Stimulated activated CD4-positive, alpha-beta T cell treated with anti-CD3 and anti-CD28 coated beads, Interleukin-4, amount 100 ng/mL, for 24 hours (primary cell): ENCODE results near the gene RAB22A.
"Not testable (repeated sequence)": the region's sequence is repeated elsewhere in the genome, so short reads cannot be mapped to it uniquely, and the experiment has no call there.

Experiments used
- DNase-seq: peaks from one replicate; pipeline ENCODE4 v3.0.0-alpha.2; 2020

RAB22A gene

DNA sequence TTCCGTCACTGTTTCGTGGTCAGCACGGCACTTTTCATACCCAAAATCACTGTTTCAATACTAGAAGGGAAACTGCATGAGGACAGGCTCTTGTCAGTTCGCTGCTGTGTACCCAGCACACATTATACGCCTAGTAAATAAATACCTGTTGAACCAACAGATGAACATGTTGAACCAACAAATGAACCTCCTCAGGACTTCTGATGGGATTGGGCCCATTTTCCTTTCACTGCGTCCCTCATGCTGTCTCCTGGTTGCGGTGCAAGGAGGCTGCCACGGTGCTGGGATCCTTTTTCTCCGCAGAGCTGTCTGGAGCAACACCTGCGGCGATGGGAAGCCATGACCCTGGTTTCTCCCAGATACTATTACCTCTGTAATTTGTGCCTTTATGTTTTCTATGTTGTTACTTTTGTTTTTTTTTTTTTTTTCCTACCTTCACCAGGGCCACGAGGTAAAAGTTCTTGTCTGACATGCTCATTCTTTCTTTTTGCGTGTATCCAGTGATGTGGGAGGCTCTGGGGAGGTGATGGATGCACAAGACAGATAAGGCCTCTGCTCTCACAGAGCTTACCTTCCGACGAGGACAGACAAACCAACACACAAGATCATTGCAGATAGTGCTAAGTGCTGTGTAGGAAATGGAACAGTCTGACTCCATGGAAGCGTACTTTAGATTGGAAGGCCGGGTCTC lies 80.6 kb downstream of the RAB22A start:
- no peak for DNase-seq

DNA sequence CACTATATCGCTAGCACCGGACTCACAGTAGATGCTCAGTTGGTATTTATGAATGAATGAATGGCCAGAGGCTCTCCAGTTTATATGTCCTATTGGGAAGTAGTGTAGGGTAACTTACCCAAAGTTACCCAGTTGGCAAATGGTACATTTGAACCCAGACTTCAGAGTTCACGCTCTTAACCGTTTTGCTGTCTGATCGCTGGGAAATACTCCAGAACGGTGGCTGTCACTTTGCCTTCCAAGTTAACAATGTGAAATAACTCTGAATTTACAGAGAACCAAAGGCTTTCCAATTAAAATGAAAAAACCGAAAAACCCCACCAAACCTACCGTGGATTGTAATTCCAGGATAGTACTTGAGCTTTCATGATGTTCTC lies 81.1 kb downstream of the RAB22A start:
- DNase-seq = no peak

DNA sequence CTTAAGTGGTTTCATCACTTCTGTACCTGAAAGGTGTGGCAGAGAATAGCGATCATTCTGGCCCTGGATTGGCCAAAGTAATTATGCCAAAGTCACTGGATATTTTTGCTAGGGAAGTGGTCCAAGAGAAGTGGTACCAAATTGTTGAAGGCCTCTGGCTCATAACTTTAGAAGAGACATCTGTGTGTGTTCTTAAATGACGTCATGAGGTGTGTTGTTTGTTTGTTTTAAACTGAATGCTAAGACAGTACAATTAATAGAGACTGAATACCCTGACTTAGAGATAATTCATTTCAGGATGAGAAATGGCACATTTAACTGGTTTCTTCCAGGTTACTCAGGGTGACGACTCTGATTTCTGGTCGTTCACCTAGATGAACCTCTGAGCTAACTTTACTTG lies 82.8 kb downstream of the RAB22A start:
- DNase-seq = no peak

DNA sequence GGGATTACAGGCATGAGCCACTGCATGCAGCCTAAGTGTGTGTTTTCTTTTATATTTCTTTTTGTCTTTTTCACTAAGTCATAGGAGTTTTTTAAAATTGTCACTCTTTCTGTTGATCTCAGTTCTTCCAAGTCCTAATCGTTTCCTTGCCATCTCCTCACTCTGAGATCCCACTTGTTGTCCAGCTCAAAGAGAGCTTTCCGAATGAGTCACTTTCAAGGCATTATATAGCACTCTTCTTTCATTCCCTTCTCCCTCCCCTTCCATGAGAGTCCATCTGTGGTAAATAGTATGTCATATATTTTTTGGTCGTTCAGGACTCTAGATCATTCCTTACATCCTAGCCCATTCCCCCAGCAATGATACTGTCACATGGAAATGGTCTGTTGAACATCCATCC lies 83.8 kb downstream of the RAB22A start:
- no peak for DNase-seq

DNA sequence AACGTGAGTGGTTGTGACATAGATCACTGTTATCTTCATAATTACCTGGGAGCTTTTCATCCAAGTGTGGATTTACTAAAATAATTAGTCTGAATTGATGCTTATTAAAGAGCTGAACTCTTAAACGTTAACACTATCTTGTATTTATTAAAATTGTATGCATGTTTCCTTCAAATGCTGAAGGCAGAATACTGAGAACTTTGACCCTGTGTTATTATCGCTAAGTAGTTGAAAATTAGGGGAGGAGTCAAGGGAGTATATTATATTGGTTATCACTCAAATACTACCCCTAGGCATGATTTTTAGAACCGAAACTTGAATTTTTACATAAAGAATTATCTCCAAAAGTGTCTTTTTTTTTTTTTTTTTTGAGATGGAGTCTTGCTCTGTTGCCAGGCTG lies 85.3 kb downstream of the RAB22A start:
- no peak for DNase-seq

DNA sequence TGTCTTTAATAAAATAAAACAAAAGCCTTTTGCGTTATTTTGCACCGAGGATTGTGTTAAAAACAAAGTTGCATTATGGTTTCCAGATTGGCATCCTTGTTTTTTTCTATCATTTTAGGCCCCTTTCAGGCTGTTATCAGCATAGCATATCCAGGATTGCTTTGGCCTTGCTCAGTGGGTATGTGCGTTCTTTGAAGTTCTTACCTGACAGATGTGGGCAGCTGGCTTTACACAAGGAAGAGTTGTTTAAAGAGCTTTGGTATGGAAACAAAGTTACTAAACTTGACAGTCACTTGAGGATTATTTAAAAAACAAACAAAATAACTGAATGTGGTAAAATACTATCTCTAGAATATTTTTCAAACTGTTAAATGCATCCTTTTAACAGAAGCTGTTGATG lies 86.1 kb downstream of the RAB22A start:
- DNase-seq = no peak

DNA sequence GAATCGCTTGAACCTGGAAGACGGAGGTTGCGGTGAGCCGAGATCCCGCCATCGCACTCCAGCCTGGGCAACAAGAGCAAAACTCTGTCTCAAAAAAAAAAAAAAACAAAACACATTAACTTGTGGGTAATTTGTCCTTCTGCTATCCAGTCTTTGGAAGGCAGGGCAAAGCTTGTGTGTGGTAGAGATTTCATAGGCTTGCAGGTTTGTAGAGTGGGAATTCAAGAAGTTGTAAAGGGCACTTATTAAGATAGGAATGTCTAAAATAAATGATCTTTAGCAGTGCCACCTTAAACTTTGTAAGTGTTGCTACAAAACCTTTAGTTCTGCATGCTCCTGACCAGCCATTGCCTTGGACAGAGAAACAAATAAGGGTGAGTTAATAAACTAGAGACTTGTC lies 87.9 kb downstream of the RAB22A start:
- DNase-seq = no peak

DNA sequence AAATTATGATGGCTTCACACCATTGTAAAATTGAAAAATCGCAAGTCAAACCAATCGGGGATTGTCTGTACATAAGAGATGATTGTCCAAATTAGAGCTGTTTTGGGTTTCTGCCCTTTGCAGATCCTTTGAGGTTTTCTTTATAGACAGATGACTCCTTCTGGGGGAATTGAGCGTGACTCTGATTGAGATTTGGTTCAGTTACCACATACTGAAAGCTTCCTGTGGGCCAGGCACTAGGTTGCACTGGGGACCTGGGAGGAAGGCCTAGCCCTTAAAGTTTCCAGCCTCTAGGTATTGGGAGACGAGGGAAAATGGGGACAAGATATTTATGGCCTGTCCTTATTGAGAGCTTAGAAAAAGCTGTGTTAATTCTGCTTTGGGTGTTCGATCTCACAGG lies 88.7 kb downstream of the RAB22A start:
- DNase-seq = no peak

DNA sequence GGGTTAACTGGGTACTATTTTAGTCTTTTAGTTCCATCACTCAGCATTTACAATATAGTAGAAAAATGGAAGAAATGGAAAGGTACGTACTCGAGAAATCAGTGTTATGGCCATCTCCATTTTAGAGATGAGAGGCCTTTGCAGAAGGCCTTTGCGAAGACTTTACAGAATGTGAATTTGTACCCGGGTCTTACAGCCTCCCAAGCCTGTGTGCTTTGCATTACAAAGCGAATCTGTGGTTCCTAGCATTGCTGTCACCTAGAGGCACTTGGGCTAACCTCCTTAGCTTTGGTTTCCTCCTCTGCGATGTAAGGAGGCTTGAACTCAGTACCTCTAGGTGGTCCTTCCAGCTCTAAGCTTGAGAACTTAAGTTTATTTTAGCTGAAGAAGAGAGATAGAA lies 90.4 kb downstream of the RAB22A start:
- no peak for DNase-seq

DNA sequence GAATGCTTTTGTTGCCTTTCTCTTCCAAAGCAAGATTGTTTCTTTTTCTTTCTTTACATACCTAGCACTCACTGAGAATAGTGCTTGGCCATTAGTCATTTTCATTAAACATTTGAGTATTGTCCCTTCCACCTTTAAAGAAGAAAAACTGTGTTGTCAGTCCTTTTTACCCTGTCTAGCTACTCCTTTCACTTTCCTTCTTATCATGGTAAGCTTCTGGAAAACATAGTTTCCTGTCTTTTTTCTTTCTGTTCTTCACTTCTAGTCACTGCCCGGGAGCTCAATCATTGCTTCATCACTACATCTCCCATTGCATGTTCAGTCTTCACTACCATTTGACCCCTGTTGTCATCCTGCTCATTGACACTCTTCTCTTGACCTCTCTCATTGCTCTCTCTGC lies 91.6 kb downstream of the RAB22A start:
- DNase-seq = no peak

DNA sequence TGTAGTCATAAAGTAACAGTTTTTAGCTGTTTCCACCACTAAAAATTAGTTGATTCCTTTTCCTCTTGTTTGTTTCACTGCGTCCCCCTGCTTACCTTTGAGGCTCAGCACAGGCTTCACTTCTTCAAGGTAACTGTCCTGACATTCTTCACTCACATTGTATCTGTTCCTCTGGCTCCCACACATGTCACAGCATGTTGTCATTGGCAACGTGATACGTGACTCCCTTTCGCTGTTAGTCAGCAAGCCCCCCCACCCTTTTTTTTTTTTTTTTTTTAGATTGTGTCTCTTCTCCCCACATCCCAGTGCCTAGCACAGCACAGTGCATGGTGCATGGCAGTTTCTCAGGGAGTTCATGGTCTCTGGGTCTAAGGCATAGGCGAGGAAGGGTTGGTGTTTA lies 92.8 kb downstream of the RAB22A start:
- no peak for DNase-seq

DNA sequence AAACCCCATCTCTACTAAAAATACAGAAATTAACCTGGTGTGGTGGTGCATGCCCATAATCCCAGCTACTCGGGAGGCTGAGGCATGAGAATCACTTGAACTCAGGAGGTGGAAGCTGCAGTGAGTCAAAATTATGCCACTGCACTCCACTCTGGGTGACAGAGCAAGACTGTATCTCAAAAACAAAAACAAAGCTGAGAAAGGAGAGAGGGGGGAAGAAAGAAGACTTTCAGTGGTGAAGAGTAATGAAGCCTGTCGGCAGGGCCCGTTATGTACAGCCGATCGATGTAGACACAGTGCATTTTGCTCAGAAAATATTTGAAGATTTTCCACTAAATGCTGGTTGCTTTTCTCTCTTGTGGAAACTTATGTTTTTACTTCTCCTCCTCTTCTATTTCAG lies 93.3 kb downstream of the RAB22A start:
- DNase-seq = no peak

DNA sequence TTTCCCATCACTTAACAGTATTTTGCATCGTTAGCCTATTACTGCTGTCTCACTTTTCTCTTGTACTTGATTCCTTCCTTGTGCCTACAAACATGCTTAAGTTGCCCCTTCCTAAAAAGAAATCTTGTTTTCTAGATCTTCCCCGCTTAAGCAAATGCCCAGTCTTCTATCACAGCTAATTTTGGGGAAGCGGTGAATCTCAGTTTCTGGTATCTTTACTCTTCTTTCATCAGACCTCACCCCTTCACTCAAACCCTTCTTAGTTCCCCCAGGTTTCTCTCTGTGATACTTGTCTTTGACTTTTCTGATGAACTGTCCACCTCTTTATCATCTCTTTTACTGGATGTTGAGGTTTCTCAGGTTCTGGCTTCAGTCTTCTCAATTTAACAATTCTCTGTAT lies 93.8 kb downstream of the RAB22A start:
- no peak for DNase-seq

DNA sequence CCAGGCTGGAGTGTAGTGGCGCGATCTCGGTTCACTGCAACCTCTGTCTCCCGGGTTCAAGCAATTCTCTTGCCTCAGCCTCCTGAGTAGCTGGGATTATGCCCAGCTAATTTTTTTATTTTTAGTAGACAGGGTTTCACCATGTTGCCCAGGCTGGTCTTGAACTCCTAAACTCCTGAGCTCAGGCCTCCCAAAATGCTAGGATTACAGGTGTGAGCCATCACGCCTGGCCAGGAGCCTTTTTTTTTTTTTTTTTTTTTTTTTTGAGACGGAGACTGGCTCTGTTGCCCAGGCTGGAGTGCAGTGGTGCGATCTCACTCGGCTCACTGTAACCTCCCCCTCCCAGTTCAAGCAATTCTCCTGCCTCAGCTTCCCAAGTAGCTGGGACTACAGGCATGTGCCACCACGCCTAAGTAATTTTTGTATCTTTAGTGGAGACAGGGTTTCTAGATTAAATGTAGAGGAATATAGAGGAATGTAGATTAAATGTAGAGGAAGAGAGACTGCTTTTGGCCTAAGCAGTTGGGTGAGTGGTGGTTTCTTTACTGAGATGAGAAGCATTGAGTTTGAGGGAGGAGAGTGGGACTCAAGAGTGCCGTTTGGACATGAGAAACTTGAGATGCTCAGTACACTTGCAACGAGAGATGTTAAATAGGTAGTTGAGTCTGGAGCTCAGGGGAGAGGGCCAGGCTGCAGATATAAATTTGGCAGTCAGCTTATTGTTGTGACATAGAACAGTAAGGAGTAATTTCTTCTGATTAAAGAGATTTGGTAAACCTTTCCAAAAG lies 96.2 kb downstream of the RAB22A start:
- no peak for DNase-seq

DNA sequence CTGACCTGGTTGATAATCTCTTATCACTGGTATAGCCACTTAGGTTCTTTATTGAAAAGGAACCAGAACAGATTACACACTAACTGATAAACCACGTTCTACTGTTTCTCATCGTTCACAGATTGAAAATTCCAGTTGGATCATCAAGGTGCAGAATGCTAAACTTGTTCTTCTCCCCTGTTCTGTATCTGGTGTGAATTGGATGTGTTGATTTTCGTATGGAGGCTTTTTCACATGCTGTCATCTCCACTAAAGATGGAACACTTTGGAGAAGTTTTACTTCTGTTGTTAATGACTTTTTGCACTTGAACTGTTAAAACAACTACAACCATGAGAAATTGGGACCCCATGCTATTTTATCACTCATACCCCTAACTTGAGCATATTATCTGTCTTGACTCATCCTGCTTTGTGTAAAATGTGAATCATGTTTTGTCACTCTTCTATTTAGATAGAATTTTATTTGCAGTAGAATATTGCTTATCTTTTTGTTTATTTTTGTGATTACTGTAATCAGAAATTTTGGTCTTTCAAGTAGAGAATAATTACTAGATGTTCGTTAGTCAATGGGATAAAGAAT lies 97.0 kb downstream of the RAB22A start:
- no peak for DNase-seq

DNA sequence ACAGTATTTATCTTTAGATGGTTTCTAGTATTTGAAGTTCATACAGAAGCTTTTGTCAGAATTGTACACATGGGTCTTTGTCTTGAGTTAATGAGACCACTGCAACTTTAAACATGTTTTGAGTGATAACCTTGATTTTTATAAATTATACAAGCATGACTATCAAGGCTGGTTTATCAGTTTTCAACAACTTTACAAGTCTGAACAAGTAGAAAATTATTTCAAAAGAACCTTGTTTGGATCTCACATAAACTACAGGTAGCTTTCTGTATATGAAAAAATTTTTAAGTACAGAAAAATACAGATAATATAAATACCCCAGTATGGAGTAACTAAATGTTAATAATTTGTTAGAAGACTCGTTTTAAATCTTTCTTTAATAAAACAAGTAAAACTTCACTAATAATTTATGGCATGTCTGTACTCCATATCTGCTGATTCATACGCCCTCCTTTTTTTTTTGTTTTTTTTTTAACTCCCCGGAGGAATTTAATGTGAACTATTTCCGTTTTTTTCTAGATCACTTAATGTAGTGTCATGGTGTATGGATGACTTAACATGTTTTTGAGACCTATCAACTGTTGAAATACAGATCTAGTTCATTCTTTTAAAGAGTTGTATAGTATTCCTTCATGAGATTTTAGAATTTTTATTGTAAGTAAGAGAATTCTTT lies 97.8 kb downstream of the RAB22A start:
- DNase-seq = no peak

DNA sequence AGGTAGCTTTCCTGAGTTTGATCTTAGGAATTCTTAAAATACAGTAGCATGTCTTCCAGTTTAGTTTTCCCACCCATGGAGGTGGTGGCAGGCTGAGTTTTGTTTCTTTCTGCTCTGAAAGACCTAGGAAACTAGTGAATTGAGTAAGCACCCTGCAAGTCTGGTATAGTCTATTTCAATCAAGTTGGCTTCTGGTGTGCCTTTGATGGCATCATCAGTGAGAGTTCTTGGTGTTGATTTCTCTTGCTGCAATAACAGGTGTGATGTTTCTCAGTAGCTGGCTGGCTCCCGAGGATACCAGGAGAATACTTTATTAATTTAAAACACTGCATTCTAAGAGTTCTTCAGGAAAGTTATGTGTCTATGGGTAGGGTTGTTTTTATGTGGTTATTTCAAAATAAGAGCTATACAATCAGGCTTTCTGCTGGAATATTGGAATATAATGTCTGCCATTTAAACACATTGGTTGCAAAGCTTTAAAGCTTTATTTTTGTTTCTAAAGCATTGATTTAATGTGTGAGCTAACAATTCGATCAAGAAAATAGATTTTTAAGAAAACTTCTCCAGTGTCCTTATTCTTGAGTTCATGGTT lies 98.5 kb downstream of the RAB22A start:
- peak; percentile 18 for DNase-seq

DNA sequence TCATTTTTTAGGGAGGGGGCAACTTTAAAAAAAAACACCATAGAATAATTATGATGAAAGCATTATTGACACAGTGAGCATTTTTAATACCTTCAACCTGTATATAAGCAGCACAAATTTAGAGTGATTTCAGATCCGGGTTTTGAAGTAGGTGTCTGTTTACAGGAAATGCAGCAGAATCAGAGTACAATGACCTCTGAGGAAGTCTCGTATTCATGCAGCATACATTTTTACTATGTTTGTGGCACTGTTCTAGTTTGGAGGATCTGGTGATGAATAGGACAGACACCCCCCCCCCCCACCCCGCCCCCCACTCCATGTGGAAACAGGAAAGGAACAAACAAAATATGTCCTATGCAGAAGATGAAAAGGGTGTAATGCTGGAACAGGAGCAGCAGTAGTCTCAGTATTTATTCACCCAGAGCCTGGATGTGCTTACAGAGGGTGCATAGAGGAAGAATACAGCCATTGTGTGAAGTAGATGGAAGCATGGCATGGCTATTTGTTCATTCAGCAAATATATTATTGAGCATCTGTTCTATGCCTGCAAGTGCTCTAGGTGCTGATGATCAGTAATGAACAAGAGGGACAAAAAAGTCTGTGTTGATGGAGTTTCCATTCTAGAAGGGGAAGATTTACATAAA lies 99.2 kb downstream of the RAB22A start:
- no peak for DNase-seq

DNA sequence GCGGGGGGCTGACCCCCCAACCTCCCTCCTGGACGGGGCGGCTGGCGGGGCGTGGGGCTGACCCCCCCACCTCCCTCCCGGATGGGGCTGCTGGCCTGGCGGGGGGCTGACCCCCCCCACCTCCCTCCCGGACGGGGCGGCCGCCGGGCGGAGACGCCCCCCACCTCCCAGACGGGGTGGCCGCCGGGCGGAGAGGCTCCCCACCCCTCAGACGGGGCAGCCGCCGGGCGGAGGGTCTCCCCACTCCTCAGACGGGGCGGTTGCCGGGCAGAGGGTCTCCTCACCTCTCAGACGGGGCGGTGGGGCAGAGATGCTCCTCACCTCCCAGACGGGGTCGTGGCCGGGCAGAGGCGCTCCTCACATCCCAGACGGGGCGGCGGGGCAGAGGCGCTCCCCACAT lies 104.7 kb downstream of the RAB22A start:
- DNase-seq = not testable (repeated sequence)

DNA sequence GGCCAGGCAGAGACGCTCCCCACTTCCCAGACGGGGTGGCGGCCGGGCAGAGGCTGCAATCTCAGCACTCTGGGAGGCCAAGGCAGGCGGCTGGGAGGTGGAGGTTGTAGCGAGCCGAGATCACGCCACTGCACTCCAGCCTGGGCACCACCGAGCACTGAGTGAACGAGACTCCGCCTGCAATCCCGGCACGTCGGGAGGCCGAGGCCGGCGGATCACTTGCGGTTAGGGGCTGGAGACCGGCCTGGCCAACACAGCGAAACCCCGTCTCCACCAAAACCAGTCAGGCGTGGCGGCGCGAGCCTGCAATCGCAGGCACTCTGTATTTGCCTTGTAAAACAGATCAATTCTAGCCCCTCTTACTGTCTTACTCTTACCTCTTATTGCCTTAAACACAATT lies 105.3 kb downstream of the RAB22A start:
- not testable (repeated sequence) for DNase-seq

DNA sequence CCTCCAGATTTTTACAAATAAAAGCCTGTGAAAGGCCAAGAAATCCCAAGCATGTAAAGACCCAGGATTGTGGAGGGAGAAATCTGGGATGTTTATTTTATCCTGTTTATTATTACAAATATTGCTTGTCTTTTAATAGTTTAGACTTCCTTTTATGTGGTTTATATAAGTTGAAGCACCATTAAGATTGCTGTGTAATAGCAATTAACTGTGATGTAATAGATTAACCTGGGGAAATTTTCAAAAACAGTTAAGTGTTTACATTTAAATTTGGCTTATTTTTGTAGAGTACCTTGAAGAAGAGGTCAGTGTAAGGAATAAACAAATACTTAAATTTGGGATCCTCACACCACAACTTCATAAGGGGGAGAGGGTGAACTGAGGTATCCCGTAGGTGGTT lies 106.5 kb downstream of the RAB22A start:
- DNase-seq = no peak

DNA sequence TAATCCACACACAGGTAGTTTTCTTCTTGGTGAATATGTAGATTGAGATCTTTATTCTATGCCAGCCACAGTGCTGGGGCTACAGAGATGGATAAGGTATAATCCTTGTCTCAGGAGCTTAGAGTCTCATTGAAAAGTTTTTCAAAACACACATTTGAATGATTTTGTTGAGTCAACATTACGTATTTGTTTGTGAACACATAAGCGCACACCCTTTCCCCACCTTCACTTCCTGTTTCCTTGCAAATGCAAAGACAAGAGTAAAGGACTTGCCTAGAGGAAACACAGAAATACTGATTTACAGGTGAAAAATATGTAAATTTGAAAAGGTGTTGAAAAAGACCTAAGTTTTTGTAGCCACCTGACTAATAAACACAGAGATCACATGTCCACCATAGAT lies 107.3 kb downstream of the RAB22A start:
- DNase-seq = no peak
